Astrocyte (in vitro differentiated cells and primary cell): ENCODE results near the gene CRYL1. TPM values are rescaled to one million over a fixed set of nuclear protein-coding genes. Genes with fewer than 3 reads are reported as not detected.

ENCODE experiments used
- DNase-seq: peaks from one replicate; pipeline ENCODE4 v3.0.0-alpha.2; 2010; ENCODE audit warnings: low read depth
- FAIRE-seq: peaks from 2 replicates; lab custom pipeline; 2011; peaks lifted over from hg19 to GRCh38; lab: Jason Lieb, UNC
- H2AFZ ChIP-seq: 2 replicates; pipeline ENCODE4 v1.6.0; 2012; ENCODE audit warnings: low read depth, low read length, inconsistent platforms
- H3K27ac ChIP-seq: 2 replicates; pipeline ENCODE4 v1.5.1; 2011; ENCODE audit warnings: low read depth, low read length, inconsistent platforms
- H3K27me3 ChIP-seq: 2 replicates; pipeline ENCODE4 v1.6.0; 2011; ENCODE audit warnings: low read length, inconsistent platforms; ENCODE audit not compliant: insufficient read depth
- H3K36me3 ChIP-seq: 2 replicates; pipeline ENCODE4 v1.5.1; 2011; ENCODE audit warnings: low read length, inconsistent platforms; ENCODE audit not compliant: insufficient read depth
- H3K4me1 ChIP-seq: 2 replicates; pipeline ENCODE4 v1.5.1; 2011; ENCODE audit warnings: low read length, inconsistent platforms; ENCODE audit not compliant: insufficient read depth
- H3K4me2 ChIP-seq: 2 replicates; pipeline ENCODE4 v1.6.0; 2012; ENCODE audit warnings: low read length, inconsistent platforms
- H3K4me3 ChIP-seq: 2 replicates; pipeline ENCODE4 v1.5.1; 2011; ENCODE audit warnings: low read depth, mild to moderate bottlenecking, low read length, inconsistent platforms; ENCODE audit not compliant: insufficient read depth
- H3K79me2 ChIP-seq: 2 replicates; pipeline ENCODE4 v1.6.0; 2012; ENCODE audit warnings: mild to moderate bottlenecking, low read length, inconsistent platforms; ENCODE audit not compliant: insufficient read depth
- H3K9ac ChIP-seq: 2 replicates; pipeline ENCODE4 v1.6.0; 2012; ENCODE audit warnings: mild to moderate bottlenecking, low read length, inconsistent platforms
- H3K9me3 ChIP-seq: 2 replicates; pipeline ENCODE4 v1.5.1; 2012; ENCODE audit warnings: low read depth, mild to moderate bottlenecking, low read length, inconsistent platforms; ENCODE audit not compliant: insufficient read depth
- H4K20me1 ChIP-seq: 2 replicates; pipeline ENCODE4 v1.6.0; 2012; ENCODE audit warnings: low read length, inconsistent platforms; ENCODE audit not compliant: insufficient read depth
- H3K27ac Mint-ChIP-seq: one replicate; pipeline ENCODE4 v1.8.0; 2021; ENCODE audit warnings: mild to moderate bottlenecking, mixed read lengths; ENCODE audit not compliant: unreplicated experiment
- H3K27me3 Mint-ChIP-seq: one replicate; pipeline ENCODE4 v1.8.0; 2021; ENCODE audit warnings: low read depth, mixed read lengths; ENCODE audit not compliant: unreplicated experiment
- H3K36me3 Mint-ChIP-seq: one replicate; pipeline ENCODE4 v1.8.0; 2021; ENCODE audit warnings: low read depth, mixed read lengths; ENCODE audit not compliant: unreplicated experiment
- H3K4me1 Mint-ChIP-seq: one replicate; pipeline ENCODE4 v1.8.0; 2021; ENCODE audit warnings: low read depth, mixed read lengths; ENCODE audit not compliant: unreplicated experiment
- H3K4me3 Mint-ChIP-seq: one replicate; pipeline ENCODE4 v1.8.0; 2021; ENCODE audit warnings: mild to moderate bottlenecking, moderate library complexity, mixed read lengths; ENCODE audit not compliant: unreplicated experiment
- H3K9me3 Mint-ChIP-seq: one replicate; pipeline ENCODE4 v1.8.0; 2021; ENCODE audit warnings: mild to moderate bottlenecking, mixed read lengths; ENCODE audit not compliant: unreplicated experiment
- EZH2 ChIP-seq: IDR thresholded peaks from 2 replicates; pipeline ENCODE4 v1.6.1; 2012; ENCODE audit warnings: mild to moderate bottlenecking, low read length, inconsistent platforms; ENCODE audit not compliant: insufficient read depth
- total RNA-seq: library from RNA; stranded (reverse); gene quantifications from 2 replicates; pipeline ENCODE4 v1.2.1, GENCODE V29; 2021
- TF ChIP-seq, protein P1 (sequence below): IDR thresholded peaks from 2 replicates; pipeline ENCODE4 v1.5.1; 2011; ENCODE audit warnings: low read depth, mild to moderate bottlenecking, inconsistent platforms, low read length, moderate library complexity; ENCODE audit not compliant: insufficient read depth

CRYL1 gene
- total RNA-seq, 1 donor from 2014 or later: 3.7 TPM

DNA sequence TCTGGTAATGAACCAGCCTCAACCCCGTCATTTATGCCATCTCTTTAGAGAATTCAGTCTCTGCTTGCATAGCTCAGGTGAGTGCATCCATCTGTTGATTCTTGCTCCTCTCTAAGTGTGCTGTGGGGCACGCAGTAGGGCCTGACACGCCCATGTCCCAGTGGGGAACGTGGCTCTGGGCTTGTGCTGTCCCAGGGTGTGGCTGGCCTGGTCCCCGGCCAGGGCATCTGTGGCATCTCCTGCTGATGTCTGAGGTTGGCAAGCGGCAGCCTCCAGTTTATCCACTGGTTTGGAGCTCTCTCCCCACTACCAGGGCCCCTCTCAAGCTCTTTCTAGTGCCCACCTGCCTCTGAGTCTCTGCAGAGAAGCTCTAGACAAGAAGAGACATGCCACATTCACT lies 146.9 kb downstream of the CRYL1 start:
- Mint-ChIP-seq H3K4me3 (no peak overlapping the region), H3K9me3 (no peaks in the 10 kb centered on the region), H3K27ac (no peak overlapping the region), H3K4me1 (no peaks in the 10 kb centered on the region), H3K36me3 (no peaks in the 10 kb centered on the region), H3K27me3 (peaks cover 14% of the 10 kb centered on the region)
- Histone ChIP-seq H3K36me3 (no peaks in the 10 kb centered on the region), H3K4me3 (no peak overlapping the region), H3K4me2 (no peak overlapping the region), H3K4me1 (no peaks in the 10 kb centered on the region), H4K20me1 (no peaks in the 10 kb centered on the region), H3K27ac (no peak overlapping the region), H3K27me3 (peaks cover 9% of the 10 kb centered on the region), H3K79me2 (no peaks in the 10 kb centered on the region), H3K9ac (no peak overlapping the region), H2AFZ (no peak overlapping the region), H3K9me3 (no peaks in the 10 kb centered on the region)
- FAIRE-seq (no peak), DNase-seq (no peak)
- no peak for TF ChIP-seq EZH2
- TF ChIP-seq, protein P1, sequence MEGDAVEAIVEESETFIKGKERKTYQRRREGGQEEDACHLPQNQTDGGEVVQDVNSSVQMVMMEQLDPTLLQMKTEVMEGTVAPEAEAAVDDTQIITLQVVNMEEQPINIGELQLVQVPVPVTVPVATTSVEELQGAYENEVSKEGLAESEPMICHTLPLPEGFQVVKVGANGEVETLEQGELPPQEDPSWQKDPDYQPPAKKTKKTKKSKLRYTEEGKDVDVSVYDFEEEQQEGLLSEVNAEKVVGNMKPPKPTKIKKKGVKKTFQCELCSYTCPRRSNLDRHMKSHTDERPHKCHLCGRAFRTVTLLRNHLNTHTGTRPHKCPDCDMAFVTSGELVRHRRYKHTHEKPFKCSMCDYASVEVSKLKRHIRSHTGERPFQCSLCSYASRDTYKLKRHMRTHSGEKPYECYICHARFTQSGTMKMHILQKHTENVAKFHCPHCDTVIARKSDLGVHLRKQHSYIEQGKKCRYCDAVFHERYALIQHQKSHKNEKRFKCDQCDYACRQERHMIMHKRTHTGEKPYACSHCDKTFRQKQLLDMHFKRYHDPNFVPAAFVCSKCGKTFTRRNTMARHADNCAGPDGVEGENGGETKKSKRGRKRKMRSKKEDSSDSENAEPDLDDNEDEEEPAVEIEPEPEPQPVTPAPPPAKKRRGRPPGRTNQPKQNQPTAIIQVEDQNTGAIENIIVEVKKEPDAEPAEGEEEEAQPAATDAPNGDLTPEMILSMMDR: no peak

DNA sequence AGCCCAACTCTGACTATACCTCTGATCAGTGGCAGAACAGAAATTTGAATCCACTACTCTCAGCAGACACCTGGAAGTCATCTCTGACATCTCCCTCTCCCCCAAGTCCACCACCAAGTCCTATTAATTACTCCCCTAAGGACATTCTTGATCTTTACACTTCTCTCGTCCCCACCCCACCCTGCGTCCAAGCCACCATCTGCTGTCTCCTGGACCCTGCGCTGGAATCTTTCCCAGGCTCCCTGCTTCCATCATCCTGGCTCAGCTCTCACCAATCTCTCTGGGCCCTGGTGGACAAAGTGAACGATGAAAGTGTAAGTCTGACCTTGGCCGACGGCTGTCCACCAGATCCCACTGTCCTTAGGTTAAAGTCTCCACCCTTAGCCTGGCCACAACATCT lies 147.9 kb downstream of the CRYL1 start:
- Histone ChIP-seq H3K27me3 (peaks cover 14% of the 10 kb centered on the region), H3K36me3 (no peaks in the 10 kb centered on the region), H3K9me3 (no peaks in the 10 kb centered on the region), H4K20me1 (no peaks in the 10 kb centered on the region), H3K4me3 (no peak overlapping the region), H3K4me2 (no peak overlapping the region), H3K27ac (no peak overlapping the region), H3K79me2 (no peaks in the 10 kb centered on the region), H3K4me1 (no peaks in the 10 kb centered on the region), H2AFZ (no peak overlapping the region), H3K9ac (no peak overlapping the region)
- TF ChIP-seq, protein P1: no peak
- no peak for TF ChIP-seq EZH2
- Mint-ChIP-seq H3K9me3 (no peaks in the 10 kb centered on the region), H3K36me3 (no peaks in the 10 kb centered on the region), H3K27ac (no peak overlapping the region), H3K27me3 (peaks cover 14% of the 10 kb centered on the region), H3K4me1 (no peaks in the 10 kb centered on the region), H3K4me3 (no peak overlapping the region)
- FAIRE-seq: no peak
- DNase-seq: no peak

DNA sequence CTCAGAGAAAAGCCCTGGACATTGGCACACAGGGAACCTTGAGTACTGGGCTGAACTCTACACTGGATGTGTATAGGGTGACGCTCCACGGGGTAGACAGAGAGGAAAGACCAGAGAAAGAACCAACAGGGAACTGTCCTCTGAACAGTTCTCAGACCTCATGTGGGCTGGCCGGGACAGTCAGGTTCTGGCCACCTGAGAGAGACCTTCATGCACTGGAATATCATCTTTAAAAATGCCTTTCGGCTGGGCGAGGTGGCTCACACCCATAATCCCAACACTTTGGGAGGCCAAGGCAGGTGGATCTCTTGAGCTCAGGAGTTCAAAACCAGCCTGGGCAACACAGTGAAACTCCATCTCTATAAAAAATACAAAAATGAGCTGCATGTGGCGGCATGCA lies 149.8 kb downstream of the CRYL1 start:
- TF ChIP-seq, protein P1: no peak
- no peak for TF ChIP-seq EZH2
- Histone ChIP-seq H3K9me3 (no peaks in the 10 kb centered on the region), H3K27ac (no peak overlapping the region)

More for the DNA sequence above, 149.8 kb downstream of the CRYL1 start:
- peaks cover 15% of the 10 kb centered on the region for H3K27me3 ChIP-seq
- H3K4me3 ChIP-seq: no peak overlapping the region
- Mint-ChIP-seq H3K36me3 (no peaks in the 10 kb centered on the region), H3K4me1 (peaks cover 5% of the 10 kb centered on the region), H3K27ac (no peak overlapping the region), H3K4me3 (no peak overlapping the region), H3K9me3 (no peaks in the 10 kb centered on the region), H3K27me3 (peaks cover 10% of the 10 kb centered on the region)
- H3K4me2 ChIP-seq: no peak overlapping the region
- H3K4me1 ChIP-seq: no peaks in the 10 kb centered on the region
- FAIRE-seq: no peak
- no peak for DNase-seq
- no peak overlapping the region for H3K9ac ChIP-seq
- no peak overlapping the region for H2AFZ ChIP-seq
- H3K79me2 ChIP-seq: no peaks in the 10 kb centered on the region
- H3K36me3 ChIP-seq: no peaks in the 10 kb centered on the region
- no peaks in the 10 kb centered on the region for H4K20me1 ChIP-seq
